A549 (cell line): ENCODE results near the gene ITSN1.

Source experiments
- CEBPB ChIP-seq, 2 experiments: fragments of >200 bp in 1 of 2; sonication (Bioruptor Twin) in 1 of 2; formaldehyde crosslinking in 1 of 2; IDR thresholded peaks; 2 replicates each; pipeline ENCODE4 v1.6.1; 2012 to 2016
- CTCF ChIP-seq: fragments of >200 bp; sonication (Bioruptor Twin); formaldehyde crosslinking; IDR thresholded peaks from 3 replicates; pipeline ENCODE4 v1.5.1; 2016
- EP300 ChIP-seq, 2 experiments: fragments of >200 bp; sonication (Bioruptor Twin); formaldehyde crosslinking; IDR thresholded peaks; 2 replicates in 1 of 2; 3 replicates in 1 of 2; pipeline ENCODE4 v1.6.1; 2016 to 2017
- HDAC2 ChIP-seq: fragments of 200-600 bp; sonication (generic); IDR thresholded peaks from 2 replicates; pipeline ENCODE4 v1.6.1; 2016
- JUNB ChIP-seq: fragments of >200 bp; sonication (Bioruptor Twin); formaldehyde crosslinking; IDR thresholded peaks from 2 replicates; pipeline ENCODE4 v1.6.1; 2016
- MAX ChIP-seq: IDR thresholded peaks from 2 replicates; pipeline ENCODE4 v1.6.1; 2012
- MAZ ChIP-seq: fragments of 150-350 bp; IDR thresholded peaks from 2 replicates; pipeline ENCODE4 v1.6.1; 2014; ENCODE audit warnings: antibody characterized with exemption, low read depth, low read length, borderline replicate concordance
- POLR2A ChIP-seq: IDR thresholded peaks from 2 replicates; pipeline ENCODE4 v1.6.1; 2012; ENCODE audit warnings: mild to moderate bottlenecking, low read length
- RCOR1 ChIP-seq: fragments of 150-350 bp; IDR thresholded peaks from 2 replicates; pipeline ENCODE4 v1.6.1; 2014; ENCODE audit warnings: antibody characterized with exemption, low read length, low read depth
- SREBF2 ChIP-seq: fragments of 450-650 bp; IDR thresholded peaks from 2 replicates; pipeline ENCODE4 v1.6.1; 2014; ENCODE audit warnings: mild to moderate bottlenecking, moderate library complexity

- TF ChIP-seq CTCF (no peak), SREBF2 (no peak), HDAC2 (no peak), MAX (no peak), EP300 (IDR thresholded peaks at IDR 0.05) (no peak), POLR2A (no peak), MAZ (no peak), JUNB (no peak), RCOR1 (no peak), CEBPB (IDR thresholded peaks at IDR 0.05) (no peak)
Observed at GRCh38 chr21:33831962-33832659, 189.8 kb downstream of the ITSN1 start.
